HEK293T (cell line): Measurements from ENCODE around the gene NFKBIB.

Source experiments
- BHLHE40 ChIP-seq: fragments of 450-650 bp; IDR thresholded peaks from 2 replicates; pipeline ENCODE4 v1.6.1; 2016; ENCODE audit warnings: mild to moderate bottlenecking, moderate library complexity, borderline replicate concordance
- SP1 ChIP-seq: fragments of 450-650 bp; IDR thresholded peaks from 2 replicates; pipeline ENCODE4 v1.6.1; 2017

DNA sequence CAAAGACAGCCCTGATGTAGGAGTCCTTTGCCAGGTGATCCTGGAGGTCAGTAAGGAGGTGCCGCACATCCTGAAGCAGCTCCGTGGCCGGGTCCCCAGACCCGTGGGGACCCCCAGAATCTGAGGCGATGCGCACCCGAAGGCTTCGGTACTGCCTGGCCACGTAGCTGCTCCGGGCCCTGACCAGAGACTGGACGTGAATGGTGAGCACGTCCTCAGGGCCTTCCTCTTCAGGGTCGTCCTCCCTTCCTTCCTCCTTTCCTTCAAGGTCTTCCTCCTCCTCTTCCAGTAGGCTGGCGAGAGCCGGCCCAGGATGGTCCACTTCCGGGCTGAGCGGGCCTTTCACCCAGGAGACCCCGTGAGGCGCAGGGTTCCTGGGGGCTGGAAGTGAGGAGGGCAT, 29.2 kb upstream of the NFKBIB start:
- TF ChIP-seq SP1 (no peak), BHLHE40 (no peak)
